ENCODE measurements around the gene BSN. TPM values are rescaled to one million over a fixed set of nuclear protein-coding genes. Genes with fewer than 3 reads are reported as not detected.

The BSN gene
- total RNA-seq, 1 experiment from 2014 or later = 0.28 TPM

- intact Hi-C loops (cut with micrococcal nuclease; ENCODE audit: unreplicated experiment) = no loop called here
- Histone ChIP-seq H3K4me3 (no peak overlapping the region), H3K27me3 (ENCODE audit: insufficient read depth, low read depth) (no peaks in the 10 kb centered on the region), H3K36me3 (ENCODE audit: low read depth) (no peaks in the 10 kb centered on the region), H3K4me2 (no peak overlapping the region), H3K9me2 (ENCODE audit: insufficient read depth) (no peaks in the 10 kb centered on the region), H3K4me1 (replicated peaks; ENCODE audit: insufficient read depth) (no peaks in the 10 kb centered on the region), H3K79me2 (ENCODE audit: low read depth) (no peaks in the 10 kb centered on the region), H3F3A (ENCODE audit: insufficient read depth, low read depth) (no peaks in the 10 kb centered on the region), H2AFZ (no peak overlapping the region), H3K27ac (no peak overlapping the region), H4K20me1 (ENCODE audit: insufficient read depth) (no peaks in the 10 kb centered on the region), H3K9me3 (ENCODE audit: insufficient read depth, low read depth) (no peaks in the 10 kb centered on the region)
- DNase-seq = no peak
- TF ChIP-seq EZH2 (IDR thresholded peaks at IDR 0.05; ENCODE audit: low read depth) = no peak
- TF ChIP-seq CTCF (conservative IDR thresholded peaks at IDR 0.05) = no peak; the same call in 1 of the 2 replicates
- CTCF ChIA-PET = no interaction called here
- BruUV-seq (replicated peaks) = no TSS peak
- POLR2A ChIA-PET (ENCODE audit: unreplicated experiment) = no interaction called here
These were observed 102.3 kb downstream of the BSN start for GRCh38 chr3:49656541-49657112.

- BruUV-seq (replicated peaks) = no TSS peak
- Histone ChIP-seq H3K4me3 (no peak overlapping the region), H3K9me2 (ENCODE audit: insufficient read depth) (no peaks in the 10 kb centered on the region), H3K36me3 (ENCODE audit: low read depth) (no peaks in the 10 kb centered on the region), H3K4me1 (replicated peaks; ENCODE audit: insufficient read depth) (no peaks in the 10 kb centered on the region), H4K20me1 (ENCODE audit: insufficient read depth) (no peaks in the 10 kb centered on the region), H3K4me2 (no peak overlapping the region), H3K27ac (no peak overlapping the region), H3K9me3 (ENCODE audit: insufficient read depth, low read depth) (no peaks in the 10 kb centered on the region), H2AFZ (no peak overlapping the region), H3K79me2 (ENCODE audit: low read depth) (no peaks in the 10 kb centered on the region), H3F3A (ENCODE audit: insufficient read depth, low read depth) (no peaks in the 10 kb centered on the region), H3K27me3 (ENCODE audit: insufficient read depth, low read depth) (no peaks in the 10 kb centered on the region)
- CTCF ChIA-PET = no interaction called here
- POLR2A ChIA-PET (ENCODE audit: unreplicated experiment) = no interaction called here
- DNase-seq = no peak
- intact Hi-C loops (cut with micrococcal nuclease; ENCODE audit: unreplicated experiment) = no loop called here
- TF ChIP-seq CTCF (conservative IDR thresholded peaks at IDR 0.05) = no peak
- no peak for TF ChIP-seq EZH2 (IDR thresholded peaks at IDR 0.05; ENCODE audit: low read depth)
These were observed 103.1 kb downstream of the BSN start for GRCh38 chr3:49657208-49657915.

GRCh38 chr3:49658711-49659110 is 104.4 kb downstream of the BSN start:
- ChIA-PET POLR2A (ENCODE audit: unreplicated experiment) (no interaction called here), CTCF (no interaction called here)
- DNase-seq = no peak
- no peaks in the 10 kb centered on the region for H3F3A ChIP-seq (ENCODE audit: insufficient read depth, low read depth)
- no peaks in the 10 kb centered on the region for H3K4me1 ChIP-seq (replicated peaks; ENCODE audit: insufficient read depth)
- intact Hi-C loops (cut with micrococcal nuclease; ENCODE audit: unreplicated experiment) = no loop called here
- no peaks in the 10 kb centered on the region for H3K9me3 ChIP-seq (ENCODE audit: insufficient read depth, low read depth)
- no peaks in the 10 kb centered on the region for H3K36me3 ChIP-seq (ENCODE audit: low read depth)
- no peak overlapping the region for H2AFZ ChIP-seq
- no peak overlapping the region for H3K4me3 ChIP-seq
- no peaks in the 10 kb centered on the region for H3K27me3 ChIP-seq (ENCODE audit: insufficient read depth, low read depth)
- TF ChIP-seq EZH2 (IDR thresholded peaks at IDR 0.05; ENCODE audit: low read depth) (no peak), CTCF (conservative IDR thresholded peaks at IDR 0.05) (no peak)
- H3K27ac ChIP-seq = no peak overlapping the region
- no peaks in the 10 kb centered on the region for H3K9me2 ChIP-seq (ENCODE audit: insufficient read depth)
- no peaks in the 10 kb centered on the region for H3K79me2 ChIP-seq (ENCODE audit: low read depth)
- H4K20me1 ChIP-seq (ENCODE audit: insufficient read depth) = no peaks in the 10 kb centered on the region
- BruUV-seq (replicated peaks) = no TSS peak
- no peak overlapping the region for H3K4me2 ChIP-seq
